LNCaP clone FGC (cell line): ENCODE measurements around the gene UTP25.
A peak's percentile ranks its signal among the peaks of the same experiment; 100 is the strongest.

Experiments used
- DNase-seq: peaks from one replicate; pipeline ENCODE4 v3.0.0-alpha.2; 2011; ENCODE audit warnings: low read depth
- H3K4me3 ChIP-seq: 2 replicates; pipeline ENCODE4 v1.5.1; 2011; ENCODE audit warnings: mild to moderate bottlenecking, low read depth, low read length, control low read depth
- CTCF ChIP-seq: IDR thresholded peaks from 2 replicates; pipeline ENCODE4 v1.5.1; 2012; ENCODE audit warnings: mild to moderate bottlenecking; ENCODE audit not compliant: control insufficient read depth, insufficient read depth; ENCODE audit errors: extremely low read depth

The UTP25 gene

GRCh38 chr1:209805875-209806760, 21.7 kb upstream of the UTP25 start, which contains the start of gene IRF6:
IRF6 (minus strand) TSS chr1:209806142; CDS start chr1:209801413, 4,729 bp downstream.
- no peak for TF ChIP-seq CTCF
- peak; percentile 87 for DNase-seq
- H3K4me3 ChIP-seq: peak within 1 kb of the TSS; percentile 95

- DNase-seq: no peak
- no peak overlapping the region for H3K4me3 ChIP-seq
- no peak for TF ChIP-seq CTCF
These were observed 20.3 kb upstream of the UTP25 start for GRCh38 chr1:209807509-209807908.

DNA sequence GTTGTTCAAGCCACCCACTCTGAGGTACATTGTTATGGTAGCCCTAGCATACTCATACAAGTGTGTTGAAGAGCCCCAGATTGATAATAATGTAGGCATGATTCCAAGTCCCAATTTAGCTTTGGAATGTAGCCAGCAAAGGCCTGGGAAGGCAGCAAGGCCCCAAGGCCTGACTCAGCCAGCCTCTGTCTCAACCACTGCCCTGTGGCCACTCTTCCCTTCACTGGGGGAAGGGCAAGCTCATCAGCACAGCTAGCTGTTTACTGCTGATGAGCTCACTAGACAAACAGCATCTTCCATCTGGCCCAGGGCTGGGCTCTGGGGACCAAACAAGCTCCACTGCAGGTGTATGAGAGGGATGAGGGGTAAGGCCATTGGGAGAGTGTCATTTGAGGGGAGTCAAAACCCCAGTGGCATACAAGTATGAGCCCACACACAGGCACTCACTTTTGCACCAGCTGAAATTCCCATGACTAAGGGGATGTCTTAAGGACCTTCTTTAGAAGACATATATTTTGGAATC, 19.7 kb upstream of the UTP25 start:
- DNase-seq: no peak
- no peak for TF ChIP-seq CTCF
- H3K4me3 ChIP-seq: no peak overlapping the region

DNA sequence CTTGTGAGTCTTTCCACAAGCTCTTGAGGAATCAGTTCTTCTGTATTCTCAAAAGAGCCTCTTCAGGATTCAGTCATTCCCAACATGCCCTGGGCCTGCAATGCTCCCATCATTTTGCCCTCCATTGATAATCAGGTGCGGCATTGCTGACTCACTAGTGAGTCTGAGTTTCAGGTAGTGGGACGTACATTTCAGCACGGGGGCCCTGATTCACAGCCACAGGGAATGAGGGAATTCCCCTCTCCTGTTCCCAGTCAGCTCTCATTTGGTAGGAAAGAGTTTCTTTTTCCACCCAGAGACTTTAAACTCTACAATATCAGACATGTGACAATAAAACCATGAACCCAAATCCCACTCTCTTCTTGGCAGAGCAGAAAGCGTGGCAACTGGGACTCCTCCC, 18.2 kb upstream of the UTP25 start:
- DNase-seq: no peak
- no peak overlapping the region for H3K4me3 ChIP-seq
- TF ChIP-seq CTCF: no peak

DNA sequence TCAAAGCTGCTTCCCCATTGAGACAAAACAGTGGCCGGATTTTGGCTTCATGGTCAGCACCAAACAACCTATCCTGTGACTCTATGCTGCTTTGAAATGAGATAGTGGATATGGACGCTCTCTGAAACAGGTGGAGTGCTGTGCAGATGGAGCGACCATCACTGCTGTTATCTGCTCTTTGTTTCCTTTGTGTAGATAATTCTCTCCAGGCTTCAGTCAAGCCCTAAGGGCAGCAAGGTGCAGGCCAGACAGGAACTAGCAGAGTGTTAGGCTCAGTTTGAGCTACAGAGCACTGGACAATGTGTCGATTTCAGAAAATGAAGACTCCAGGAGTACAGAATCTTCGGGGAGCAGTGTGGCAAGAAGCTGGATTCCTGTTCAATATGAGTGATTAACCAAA, 17.0 kb upstream of the UTP25 start:
- no peak for DNase-seq
- TF ChIP-seq CTCF: no peak
- H3K4me3 ChIP-seq: no peak overlapping the region

DNA sequence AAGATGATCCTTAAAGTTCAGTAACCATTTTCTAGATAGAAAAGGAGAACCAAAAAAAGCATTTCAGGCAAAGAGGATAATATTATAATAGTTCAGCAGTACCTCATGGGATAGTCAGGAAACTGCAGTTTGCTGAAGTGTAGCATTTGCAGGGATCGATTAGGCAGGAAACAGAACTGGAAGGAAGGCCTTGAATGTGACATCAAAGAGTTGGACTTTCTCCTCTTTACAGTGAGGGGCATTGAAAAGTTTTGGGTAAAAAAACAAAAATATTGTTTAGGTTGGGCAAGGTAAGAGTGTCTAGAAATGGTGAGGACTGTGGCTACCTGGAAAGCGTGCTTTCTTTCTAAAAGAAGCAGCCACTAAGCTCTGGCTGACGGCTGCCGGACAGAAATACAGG, 13.9 kb upstream of the UTP25 start:
- TF ChIP-seq CTCF: no peak
- H3K4me3 ChIP-seq: no peak overlapping the region

DNA sequence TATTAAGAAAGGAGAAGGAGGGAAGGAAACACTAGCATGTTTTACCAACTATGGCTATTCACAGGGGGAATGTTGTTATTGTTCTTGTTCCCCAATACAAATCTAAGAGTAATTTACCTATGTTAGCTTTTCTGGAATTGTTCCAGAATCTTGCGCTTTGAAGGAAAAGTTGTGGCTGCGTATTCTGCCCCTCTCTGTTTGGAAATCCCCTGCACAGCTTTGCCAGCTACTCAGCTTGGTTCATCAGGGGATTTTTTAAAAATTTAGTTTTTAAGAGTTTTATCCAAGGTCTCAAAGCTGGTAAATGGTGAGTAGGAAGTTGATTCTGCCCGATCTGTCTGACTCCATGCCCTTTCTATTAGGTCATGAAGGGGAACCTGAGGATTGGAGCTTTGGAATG, 12.3 kb upstream of the UTP25 start:
- no peak overlapping the region for H3K4me3 ChIP-seq
- no peak for TF ChIP-seq CTCF
- DNase-seq: no peak

More for the DNA sequence above, 13.9 kb upstream of the UTP25 start:
- no peak for DNase-seq
